ENCODE results near the gene SPATA20. TPM values are rescaled to one million over a fixed set of nuclear protein-coding genes. Genes with fewer than 3 reads are reported as not detected.

Gene SPATA20
- total RNA-seq, 1 donor from 2014 or later, result 84.1 TPM

DNA sequence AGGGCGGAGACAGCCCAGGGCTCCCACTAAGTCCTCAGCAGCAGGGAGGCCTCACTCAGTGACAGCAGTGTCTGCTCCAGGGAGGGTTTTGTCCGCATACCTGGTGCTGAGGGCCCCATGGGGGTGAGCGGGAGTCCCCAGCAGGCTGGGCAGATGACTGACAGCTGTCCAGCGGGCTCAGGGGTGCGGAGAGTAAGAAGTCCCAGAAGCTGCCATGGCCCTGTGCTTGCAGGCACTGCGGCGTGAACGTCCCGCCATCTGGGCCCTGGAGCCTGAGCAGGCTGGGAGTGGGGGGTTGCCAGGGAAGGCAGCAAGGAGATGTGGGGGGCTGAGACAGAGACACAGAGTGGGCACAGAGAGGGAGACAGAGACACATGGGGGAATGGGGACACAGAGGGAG, 33.7 kb downstream of the SPATA20 start:
- TF ChIP-seq, protein P1, sequence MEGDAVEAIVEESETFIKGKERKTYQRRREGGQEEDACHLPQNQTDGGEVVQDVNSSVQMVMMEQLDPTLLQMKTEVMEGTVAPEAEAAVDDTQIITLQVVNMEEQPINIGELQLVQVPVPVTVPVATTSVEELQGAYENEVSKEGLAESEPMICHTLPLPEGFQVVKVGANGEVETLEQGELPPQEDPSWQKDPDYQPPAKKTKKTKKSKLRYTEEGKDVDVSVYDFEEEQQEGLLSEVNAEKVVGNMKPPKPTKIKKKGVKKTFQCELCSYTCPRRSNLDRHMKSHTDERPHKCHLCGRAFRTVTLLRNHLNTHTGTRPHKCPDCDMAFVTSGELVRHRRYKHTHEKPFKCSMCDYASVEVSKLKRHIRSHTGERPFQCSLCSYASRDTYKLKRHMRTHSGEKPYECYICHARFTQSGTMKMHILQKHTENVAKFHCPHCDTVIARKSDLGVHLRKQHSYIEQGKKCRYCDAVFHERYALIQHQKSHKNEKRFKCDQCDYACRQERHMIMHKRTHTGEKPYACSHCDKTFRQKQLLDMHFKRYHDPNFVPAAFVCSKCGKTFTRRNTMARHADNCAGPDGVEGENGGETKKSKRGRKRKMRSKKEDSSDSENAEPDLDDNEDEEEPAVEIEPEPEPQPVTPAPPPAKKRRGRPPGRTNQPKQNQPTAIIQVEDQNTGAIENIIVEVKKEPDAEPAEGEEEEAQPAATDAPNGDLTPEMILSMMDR (IDR thresholded peaks at IDR 0.05; ENCODE audit: unreplicated experiment), result no peak
- Mint-ChIP-seq H3K4me3 (ENCODE audit: low read depth) (no peak overlapping the region), H3K9me3 (ENCODE audit: low read depth) (no peaks in the 10 kb centered on the region), H3K4me1 (ENCODE audit: low read depth) (peaks cover 12% of the 10 kb centered on the region), H3K27ac (no peak overlapping the region), H3K27me3 (peaks cover 21% of the 10 kb centered on the region), H3K36me3 (ENCODE audit: insufficient read depth) (no peaks in the 10 kb centered on the region)
- no peak for DNase-seq (ENCODE audit: low spot score, unreplicated experiment)

DNA sequence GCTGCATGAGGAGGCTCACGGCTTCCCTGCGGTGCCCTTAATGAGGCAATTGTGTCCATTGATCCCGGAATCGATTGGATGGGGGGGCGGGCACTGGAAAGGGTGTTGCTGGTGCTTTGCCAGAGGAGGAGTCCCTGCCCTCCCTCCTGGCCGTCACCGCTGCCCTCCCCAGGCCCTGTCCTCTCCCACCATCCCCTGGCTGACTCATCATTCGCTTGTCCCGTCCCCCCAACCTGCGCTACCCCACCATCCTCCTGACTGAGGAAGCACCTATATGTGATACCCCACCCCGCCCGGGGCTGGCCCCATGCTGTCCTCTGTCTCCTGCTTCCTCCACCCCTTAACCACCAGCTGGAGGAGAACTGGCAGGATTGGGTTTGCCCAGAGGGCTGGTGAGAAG, 34.3 kb downstream of the SPATA20 start:
- Mint-ChIP-seq H3K4me3 (ENCODE audit: low read depth) (no peak overlapping the region), H3K9me3 (ENCODE audit: low read depth) (no peaks in the 10 kb centered on the region), H3K27ac (no peak overlapping the region), H3K36me3 (ENCODE audit: insufficient read depth) (no peaks in the 10 kb centered on the region), H3K4me1 (ENCODE audit: low read depth) (peaks cover 12% of the 10 kb centered on the region), H3K27me3 (peaks cover 27% of the 10 kb centered on the region)
- TF ChIP-seq, protein P1 (IDR thresholded peaks at IDR 0.05; ENCODE audit: unreplicated experiment), result no peak
- DNase-seq (ENCODE audit: low spot score, unreplicated experiment), result no peak

DNA sequence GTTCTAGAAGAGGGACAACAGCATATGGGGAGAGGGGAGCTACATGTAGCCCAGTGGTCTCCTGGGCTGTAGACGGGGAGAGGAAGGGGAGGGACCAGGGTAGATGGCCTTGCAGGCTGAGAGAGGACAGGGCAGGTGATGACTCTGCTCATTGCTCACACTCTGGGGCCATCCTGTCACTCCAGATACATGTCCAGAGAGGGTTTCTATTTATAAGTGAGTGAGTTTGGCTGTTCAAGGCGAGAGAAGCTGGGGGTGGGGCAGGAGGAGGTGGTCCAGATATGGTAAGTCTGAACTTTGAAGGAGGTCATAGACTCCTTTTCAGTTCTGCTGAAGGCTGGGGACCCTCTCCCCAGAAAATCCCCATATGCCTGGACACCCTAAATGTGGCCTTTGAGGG, 35.8 kb downstream of the SPATA20 start:
- TF ChIP-seq, protein P1 (IDR thresholded peaks at IDR 0.05; ENCODE audit: unreplicated experiment), result no peak

DNA sequence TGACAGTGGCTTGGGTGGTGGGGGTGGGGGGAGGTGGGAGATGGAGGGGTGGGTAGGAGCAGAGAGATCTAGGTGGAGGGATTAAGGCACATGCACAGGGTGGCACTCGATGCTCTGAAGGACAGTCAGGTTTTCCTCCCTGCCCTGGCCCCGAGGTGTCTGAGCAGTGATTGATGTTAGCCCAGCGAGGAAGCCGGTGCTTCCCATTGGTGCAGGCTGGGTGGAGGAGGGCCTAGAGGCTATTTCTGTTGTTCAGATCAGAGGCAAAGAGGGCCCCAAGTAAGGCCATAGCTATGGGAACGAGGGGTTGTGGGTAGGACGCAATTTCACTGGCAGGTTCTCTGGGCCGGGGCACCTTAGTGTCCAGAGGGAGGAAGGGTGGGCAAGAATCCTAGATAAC, 36.7 kb downstream of the SPATA20 start:
- Mint-ChIP-seq H3K27me3 (peaks cover 26% of the 10 kb centered on the region), H3K4me3 (ENCODE audit: low read depth) (no peak overlapping the region), H3K9me3 (ENCODE audit: low read depth) (no peaks in the 10 kb centered on the region), H3K4me1 (ENCODE audit: low read depth) (peaks cover 19% of the 10 kb centered on the region), H3K36me3 (ENCODE audit: insufficient read depth) (no peaks in the 10 kb centered on the region), H3K27ac (no peak overlapping the region)
- no peak for DNase-seq (ENCODE audit: low spot score, unreplicated experiment)
- TF ChIP-seq, protein P1 (IDR thresholded peaks at IDR 0.05; ENCODE audit: unreplicated experiment), result no peak

More for the DNA sequence above, 35.8 kb downstream of the SPATA20 start:
- Mint-ChIP-seq H3K36me3 (ENCODE audit: insufficient read depth) (no peaks in the 10 kb centered on the region), H3K27ac (no peak overlapping the region), H3K27me3 (peaks cover 28% of the 10 kb centered on the region), H3K4me1 (ENCODE audit: low read depth) (peaks cover 16% of the 10 kb centered on the region), H3K9me3 (ENCODE audit: low read depth) (no peaks in the 10 kb centered on the region), H3K4me3 (ENCODE audit: low read depth) (no peak overlapping the region)
- DNase-seq (ENCODE audit: low spot score, unreplicated experiment), result no peak

DNA sequence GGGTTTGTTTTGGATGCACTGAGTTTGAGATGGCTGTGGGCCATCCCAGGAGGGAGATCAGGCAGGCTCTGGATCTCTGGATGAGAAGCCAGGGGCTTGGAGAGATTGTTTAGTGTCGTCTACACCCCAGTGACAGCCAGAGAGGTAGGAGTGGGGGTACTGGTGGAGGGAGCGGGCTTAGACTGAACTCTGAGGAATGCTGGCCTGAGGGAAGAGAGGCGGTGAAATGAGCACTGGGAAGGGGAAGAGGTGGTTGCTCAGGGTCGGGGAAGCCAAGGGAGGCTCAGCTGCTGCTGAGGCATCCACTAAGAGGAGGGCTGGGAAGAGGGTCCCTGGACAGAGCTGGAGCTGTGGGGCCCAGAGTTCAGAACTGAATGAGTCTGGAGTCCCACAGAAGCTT, 37.1 kb downstream of the SPATA20 start:
- Mint-ChIP-seq H3K27ac (no peak overlapping the region), H3K4me1 (ENCODE audit: low read depth) (peaks cover 19% of the 10 kb centered on the region), H3K9me3 (ENCODE audit: low read depth) (no peaks in the 10 kb centered on the region), H3K4me3 (ENCODE audit: low read depth) (no peak overlapping the region), H3K27me3 (peaks cover 22% of the 10 kb centered on the region), H3K36me3 (ENCODE audit: insufficient read depth) (no peaks in the 10 kb centered on the region)
- DNase-seq (ENCODE audit: low spot score, unreplicated experiment), result no peak
- TF ChIP-seq, protein P1 (IDR thresholded peaks at IDR 0.05; ENCODE audit: unreplicated experiment), result no peak
